Lower leg skin (tissue), 4 donors: ENCODE data around the gene RPL6. TPM values are rescaled to one million over a fixed set of nuclear protein-coding genes. Genes with fewer than 3 reads are reported as not detected.
"Not testable (repeated sequence)": the region's sequence is repeated elsewhere in the genome, so short reads cannot be mapped to it uniquely, and the experiment has no call there.

ENCODE experiments used
- DNase-seq, 2 donors: peaks; one replicate each; pipeline ENCODE4 v3.0.0-alpha.2; 2019; ENCODE audit warnings: low spot score in 2 of 2
- H3K4me3 ChIP-seq: fragments of 200-600 bp; sonication (generic); 2 replicates; pipeline ENCODE4 v1.5.1; 2017; ENCODE audit warnings: mild to moderate bottlenecking, low read depth; ENCODE audit not compliant: poor library complexity, severe bottlenecking
- CTCF ChIP-seq, 3 donors: fragments of 450-650 bp; IDR thresholded peaks; one replicate each; pipeline ENCODE4 v1.5.1; 2016; ENCODE audit warnings: antibody characterized with exemption in 3 of 3, mild to moderate bottlenecking in 3 of 3, moderate library complexity in 2 of 3
- POLR2A ChIP-seq, 2 donors: fragments of 450-650 bp; IDR thresholded peaks; one replicate each; pipeline ENCODE4 v1.6.1; 2016 to 2017; ENCODE audit warnings: antibody characterized with exemption in 2 of 2, mild to moderate bottlenecking in 1 of 2, moderate library complexity in 1 of 2
- WGBS, 2 donors: methylation state at CpG; one replicate each; pipeline ENCODE4 v1.1.5; 2018; 5-methylcytosine and 5-hydroxymethylcytosine counted together
- intact Hi-C: fragments of 100-400 bp; cut with DNase I; formaldehyde crosslinking; loops from one replicate; pipeline ENCODE4 v1.15.0; 2023; ENCODE audit warnings: low total_unique reads
- total RNA-seq, 4 donors: library from RNA; depleted of rRNA; stranded (reverse); fragments of >200 nt; gene quantifications; one replicate each; pipeline ENCODE4 v1.1.0, GENCODE V29; 2016

Gene RPL6
- total RNA-seq, 4 donors from 2014 or later: 1,306 to 1,912 (median 1,660) TPM

GRCh38 chr12:112447106-112447505, 37.7 kb upstream of the RPL6 start:
- DNase-seq: peak in 1 of 2 donors; percentile 20
- TF ChIP-seq POLR2A (IDR thresholded peaks at IDR 0.05) (no peak), CTCF (IDR thresholded peaks at IDR 0.05) (no peak)
- no peak overlapping the region for H3K4me3 ChIP-seq
- 63 to 73% methylated on average over 3 of the region's 3 CpGs for WGBS, 2 donors
- intact Hi-C loops: no loop called here

- WGBS, 2 donors: 81 to 89% methylated on average over 3 of the region's 3 CpGs
- H3K4me3 ChIP-seq: no peak overlapping the region
- TF ChIP-seq POLR2A (IDR thresholded peaks at IDR 0.05) (no peak), CTCF (IDR thresholded peaks at IDR 0.05) (no peak)
- DNase-seq: no peak
- intact Hi-C loops: no loop called here
Observed at GRCh38 chr12:112446008-112446725, 36.8 kb upstream of the RPL6 start.

GRCh38 chr12:112443916-112444315, 34.5 kb upstream of the RPL6 start:
- 99% methylated on average over 4 of the region's 4 CpGs for WGBS, 2 donors
- intact Hi-C loops: no loop called here
- no peak overlapping the region for H3K4me3 ChIP-seq

GRCh38 chr12:112440653-112441052, 31.2 kb upstream of the RPL6 start:
- intact Hi-C loops, DNase-seq, H3K4me3 ChIP-seq: not testable (repeated sequence)
- WGBS, 2 donors: 91 to 94% methylated on average over 9 of the region's 9 CpGs

More at GRCh38 chr12:112443916-112444315, 34.5 kb upstream of the RPL6 start:
- DNase-seq: peak in 1 of 2 donors; percentile 28
- TF ChIP-seq POLR2A (IDR thresholded peaks at IDR 0.05) (no peak), CTCF (IDR thresholded peaks at IDR 0.05) (no peak)

- intact Hi-C loops: no loop called here
- no peak for DNase-seq
- no peak overlapping the region for H3K4me3 ChIP-seq
- no peak for TF ChIP-seq CTCF (IDR thresholded peaks at IDR 0.05)
- no peak for TF ChIP-seq POLR2A (IDR thresholded peaks at IDR 0.05)
Observed at GRCh38 chr12:112439769-112440168, 30.4 kb upstream of the RPL6 start.

GRCh38 chr12:112438645-112439044, 29.2 kb upstream of the RPL6 start:
- DNase-seq, H3K4me3 ChIP-seq, intact Hi-C loops: not testable (repeated sequence)
- 88 to 97% methylated on average over 1 of the region's 1 CpG for WGBS, 2 donors

- no peak overlapping the region for H3K4me3 ChIP-seq
- no peak for DNase-seq
- TF ChIP-seq POLR2A (IDR thresholded peaks at IDR 0.05) (no peak), CTCF (IDR thresholded peaks at IDR 0.05) (no peak)
- intact Hi-C loops: no loop called here
- WGBS, 2 donors: 94 to 98% methylated on average over 2 of the region's 2 CpGs
Observed at GRCh38 chr12:112433551-112433950, 24.1 kb upstream of the RPL6 start.
